GM12878 (cell line): ENCODE data around the gene FAM9C. TPM values are rescaled to one million over a fixed set of nuclear protein-coding genes. Genes with fewer than 3 reads are reported as not detected.

Source experiments
- ATAC-seq: fragments of 200-7000 bp; cut with Tn5 transposase; 3 replicates; pipeline ENCODE4 v1.9.1; 2020; ENCODE audit warnings: mild to moderate bottlenecking, moderate library complexity
- BruUV-seq: library from RNA; stranded (reverse); fragments of 400-500 nt; replicated peaks from 2 replicates; lab custom pipeline; 2021; lab: Mats Ljungman, UMichigan
- CTCF ChIA-PET: fragments of 300-600 bp; sonication (Branson Sonifier 250); formaldehyde crosslinking; extraction: SDS; loops from one replicate; lab custom pipeline; 2021; ENCODE audit warnings: inconsistent platforms; lab: Yijun Ruan, JAX
- POLR2A ChIA-PET: fragments of 350-600 bp; formaldehyde crosslinking; extraction: SDS; loops from one replicate; lab custom pipeline; 2021; ENCODE audit warnings: inconsistent platforms; lab: Charles Lee
- RAD21 ChIA-PET: fragments of 300-600 bp; sonication (Branson Sonifier 250); formaldehyde crosslinking; loops from one replicate; lab custom pipeline; 2023; ENCODE audit warnings: antibody characterized with exemption; ENCODE audit not compliant: unreplicated experiment; lab: Charles Lee
- SMC1A ChIA-PET: fragments of 300-600 bp; sonication (Branson Sonifier 250); formaldehyde crosslinking; loops from one replicate; lab custom pipeline; 2023; ENCODE audit not compliant: unreplicated experiment, uncharacterized antibody; lab: Charles Lee
- DNase-seq: peaks from one replicate; pipeline ENCODE4 v3.0.0-alpha.2; 2011; ENCODE audit warnings: low read depth, low spot score
- FAIRE-seq: peaks from 3 replicates; lab custom pipeline; 2011; peaks lifted over from hg19 to GRCh38; lab: Jason Lieb, UNC
- H2AFZ ChIP-seq: 2 replicates; pipeline ENCODE4 v1.6.0; 2011; ENCODE audit warnings: low read depth, low read length, control low read depth; ENCODE audit not compliant: control insufficient read depth
- H3K27ac ChIP-seq: 2 replicates; pipeline ENCODE4 v1.5.1; 2011; ENCODE audit warnings: control low read depth; ENCODE audit not compliant: control insufficient read depth, insufficient read depth
- H3K27me3 ChIP-seq, 2 experiments: replicated peaks in 1 of 2; 2 replicates each; pipeline versions ENCODE4 v1.6.0 to v1.6.1; 2011; ENCODE audit warnings: low read length in 1 of 2; ENCODE audit not compliant: control insufficient read depth in 2 of 2, insufficient read depth in 2 of 2
- H3K36me3 ChIP-seq, 2 experiments: 2 replicates each; pipeline ENCODE4 v1.5.1; 2011; ENCODE audit warnings: low read length in 1 of 2; ENCODE audit not compliant: control insufficient read depth in 2 of 2, insufficient read depth in 2 of 2
- H3K4me1 ChIP-seq: 2 replicates; pipeline ENCODE4 v1.6.1; 2011; ENCODE audit warnings: mild to moderate bottlenecking, low read length, moderate library complexity, mixed read lengths; ENCODE audit not compliant: control insufficient read depth, insufficient read depth
- H3K4me2 ChIP-seq: 2 replicates; pipeline ENCODE4 v1.6.0; 2011; ENCODE audit warnings: control low read depth; ENCODE audit not compliant: control insufficient read depth, insufficient read depth
- H3K4me3 ChIP-seq: fragments of 200-600 bp; sonication (generic); 2 replicates; pipeline ENCODE4 v1.5.1; 2016
- H3K79me2 ChIP-seq: 2 replicates; pipeline ENCODE4 v1.6.0; 2011; ENCODE audit warnings: low read length; ENCODE audit not compliant: control insufficient read depth, insufficient read depth
- H3K9ac ChIP-seq: 2 replicates; pipeline ENCODE4 v1.8.0; 2011; ENCODE audit warnings: low read length, control low read depth, mixed read lengths; ENCODE audit not compliant: control insufficient read depth, insufficient read depth
- H3K9me3 ChIP-seq: replicated peaks from 3 replicates; pipeline ENCODE4 v1.5.1; 2011; ENCODE audit warnings: mild to moderate bottlenecking, low read length; ENCODE audit not compliant: control insufficient read depth, insufficient read depth
- H4K20me1 ChIP-seq: 2 replicates; pipeline ENCODE4 v1.6.0; 2011; ENCODE audit not compliant: control insufficient read depth, insufficient read depth
- KLF5 ChIP-seq: fragments of 450-650 bp; IDR thresholded peaks from 2 replicates; pipeline ENCODE4 v1.6.1; 2014; ENCODE audit warnings: mild to moderate bottlenecking; ENCODE audit not compliant: partially characterized antibody
- NBN ChIP-seq: fragments of 450-650 bp; IDR thresholded peaks from 2 replicates; pipeline ENCODE4 v1.6.1; 2016
- NR2C2 ChIP-seq: IDR thresholded peaks from 2 replicates; pipeline ENCODE4 v1.6.1; 2011; ENCODE audit warnings: borderline replicate concordance, low read depth; ENCODE audit not compliant: control insufficient read depth, insufficient read length
- POU2F2 ChIP-seq: IDR thresholded peaks from 3 replicates; pipeline ENCODE4 v1.6.1; 2011; ENCODE audit warnings: low read depth, mild to moderate bottlenecking, low read length, borderline replicate concordance
- SPI1 ChIP-seq: IDR thresholded peaks from 2 replicates; pipeline ENCODE4 v1.6.1; 2011; ENCODE audit warnings: low read depth, mild to moderate bottlenecking, low read length, moderate library complexity, borderline replicate concordance; ENCODE audit not compliant: insufficient read depth
- TARDBP ChIP-seq: IDR thresholded peaks from 2 replicates; pipeline ENCODE4 v1.6.1; 2016; ENCODE audit warnings: borderline replicate concordance
- ZNF207 ChIP-seq: fragments of 450-650 bp; IDR thresholded peaks from 2 replicates; pipeline ENCODE4 v1.6.1; 2014; ENCODE audit warnings: antibody characterized with exemption, mild to moderate bottlenecking, borderline replicate concordance
- ZNF217 ChIP-seq: fragments of 450-650 bp; IDR thresholded peaks from 2 replicates; pipeline ENCODE4 v1.6.1; 2017; ENCODE audit warnings: antibody characterized with exemption, mild to moderate bottlenecking
- WGBS: methylation state at CpG from one replicate; pipeline ENCODE4 v1.1.6; 2016; ENCODE audit warnings: low lambda C conversion rate; ENCODE audit not compliant: insufficient replicate concordance, insufficient coverage; ENCODE audit errors: missing lambda C conversion rate; 5-methylcytosine and 5-hydroxymethylcytosine counted together
- in situ Hi-C: fragments of 300-500 bp; cut with MboI; formaldehyde crosslinking; loops from 9 replicates; pipeline ENCODE4 v1.14.3; 2018; ENCODE audit warnings: mixed read lengths
- intact Hi-C: fragments of 100-400 bp; cut with micrococcal nuclease; formaldehyde crosslinking; loops from one replicate; pipeline ENCODE4 v1.14.2; 2022; ENCODE audit not compliant: unreplicated experiment
- polyA plus RNA-seq, 11 experiments: library from polyadenylated mRNA; depleted of rRNA in 4 of 11; unstranded in 6 of 11; stranded (reverse) in 5 of 11; fragments of >200 nt; fragmentation: Nextera tagmentation in 4 of 11; fragmentation: Illumina TruSeq in 1 of 11; extraction: Ambion mirVana in 4 of 11; extraction: Trizol in 1 of 11; gene quantifications; 1 replicate in 1 of 11; 2 replicates in 10 of 11; pipeline versions ENCODE4 v1.2.1 to v1.2.3, GENCODE V29; 2011 to 2016; ENCODE audit warnings: inconsistent platforms in 2 of 11, missing spikeins in 2 of 11, low read depth in 1 of 11
- total RNA-seq, 4 experiments: library from RNA; depleted of rRNA in 3 of 4; stranded (reverse); fragments of >200 nt in 3 of 4; fragmentation: Illumina TruSeq in 1 of 4; extraction: Trizol in 1 of 4; gene quantifications; 2 replicates each; pipeline versions ENCODE4 v1.2.1 to v1.2.3, GENCODE V29; 2013 to 2021
- TF ChIP-seq, protein P1 (sequence below): IDR thresholded peaks from 2 replicates; pipeline ENCODE4 v1.6.1; 2012; ENCODE audit warnings: low read depth, low read length, improper control_type of control experiment
- TF ChIP-seq, protein P2 (sequence below): fragments of 450-650 bp; IDR thresholded peaks from 2 replicates; pipeline ENCODE4 v1.6.1; 2017; ENCODE audit warnings: borderline replicate concordance
- TF ChIP-seq, protein P3 (sequence below): fragments of 450-650 bp; IDR thresholded peaks from 2 replicates; pipeline ENCODE4 v1.6.1; 2017; ENCODE audit warnings: low read depth, mild to moderate bottlenecking, moderate library complexity
- TF ChIP-seq, protein P4 (sequence below): fragments of 450-650 bp; IDR thresholded peaks from 2 replicates; pipeline ENCODE4 v1.6.1; 2016; ENCODE audit warnings: mild to moderate bottlenecking, moderate library complexity, borderline replicate concordance

The FAM9C gene
- total and polyA plus RNA-seq, 10 of the 15 experiments (the other 5 are each of a cell fraction or from before 2014, with no cell fraction given) = 0.01 to 0.03 TPM; not detected in 8

DNA sequence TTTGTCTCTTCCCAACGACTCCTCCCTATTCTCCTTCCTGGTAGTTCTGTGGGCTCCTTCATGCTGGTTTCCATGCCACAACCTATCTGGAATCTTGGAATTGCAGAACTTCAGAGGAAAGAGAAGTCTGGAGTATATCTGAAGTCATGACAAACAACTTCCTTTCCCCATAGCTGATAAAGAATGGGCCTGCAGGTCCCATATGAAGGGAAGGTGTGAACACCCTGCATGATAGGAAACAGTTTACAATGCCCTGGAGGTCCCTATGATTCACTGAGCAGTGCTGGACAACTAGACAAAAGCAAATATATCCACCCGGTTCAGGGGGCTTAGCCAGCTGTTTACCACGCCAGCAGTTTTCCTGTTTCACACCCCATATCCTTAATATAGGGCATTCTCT, 19.4 kb downstream of the FAM9C start (continued):
- TF ChIP-seq NR2C2 (no peak), TARDBP (no peak), ZNF207 (no peak)
- TF ChIP-seq, protein P1, sequence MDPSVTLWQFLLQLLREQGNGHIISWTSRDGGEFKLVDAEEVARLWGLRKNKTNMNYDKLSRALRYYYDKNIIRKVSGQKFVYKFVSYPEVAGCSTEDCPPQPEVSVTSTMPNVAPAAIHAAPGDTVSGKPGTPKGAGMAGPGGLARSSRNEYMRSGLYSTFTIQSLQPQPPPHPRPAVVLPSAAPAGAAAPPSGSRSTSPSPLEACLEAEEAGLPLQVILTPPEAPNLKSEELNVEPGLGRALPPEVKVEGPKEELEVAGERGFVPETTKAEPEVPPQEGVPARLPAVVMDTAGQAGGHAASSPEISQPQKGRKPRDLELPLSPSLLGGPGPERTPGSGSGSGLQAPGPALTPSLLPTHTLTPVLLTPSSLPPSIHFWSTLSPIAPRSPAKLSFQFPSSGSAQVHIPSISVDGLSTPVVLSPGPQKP = no peak
- TF ChIP-seq, protein P2, sequence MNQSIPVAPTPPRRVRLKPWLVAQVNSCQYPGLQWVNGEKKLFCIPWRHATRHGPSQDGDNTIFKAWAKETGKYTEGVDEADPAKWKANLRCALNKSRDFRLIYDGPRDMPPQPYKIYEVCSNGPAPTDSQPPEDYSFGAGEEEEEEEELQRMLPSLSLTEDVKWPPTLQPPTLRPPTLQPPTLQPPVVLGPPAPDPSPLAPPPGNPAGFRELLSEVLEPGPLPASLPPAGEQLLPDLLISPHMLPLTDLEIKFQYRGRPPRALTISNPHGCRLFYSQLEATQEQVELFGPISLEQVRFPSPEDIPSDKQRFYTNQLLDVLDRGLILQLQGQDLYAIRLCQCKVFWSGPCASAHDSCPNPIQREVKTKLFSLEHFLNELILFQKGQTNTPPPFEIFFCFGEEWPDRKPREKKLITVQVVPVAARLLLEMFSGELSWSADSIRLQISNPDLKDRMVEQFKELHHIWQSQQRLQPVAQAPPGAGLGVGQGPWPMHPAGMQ = no peak

DNA sequence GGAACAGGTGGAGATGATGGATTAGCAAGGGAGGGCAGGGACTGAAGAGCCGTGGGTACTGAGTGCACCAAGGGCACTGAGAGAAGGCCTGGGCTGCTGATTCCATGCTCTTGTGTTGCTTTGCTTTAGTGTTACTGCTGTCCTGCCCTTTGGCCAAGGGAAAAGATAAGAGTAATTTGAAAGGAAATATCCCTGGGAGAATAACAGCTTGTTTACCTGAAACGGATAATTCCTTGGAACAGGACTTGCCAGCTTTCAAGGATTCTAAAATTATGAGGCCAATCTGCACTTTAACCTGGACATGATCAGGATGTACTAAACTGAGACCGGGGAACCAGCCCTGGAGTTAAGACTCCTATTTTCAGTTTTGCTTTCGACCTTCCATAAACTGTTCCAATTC, 20.4 kb downstream of the FAM9C start:
- Histone ChIP-seq H3K4me3 (no peak overlapping the region), H3K4me2 (peak overlapping the region; percentile 14; the same call in 1 of the 2 replicates), H3K36me3 (no peaks in the 10 kb centered on the region), H3K27ac (peak overlapping the region; percentile 33), H2AFZ (no peak overlapping the region), H3K4me1 (peaks cover 47% of the 10 kb centered on the region), H3K27me3 (no peaks in the 10 kb centered on the region), H3K9ac (0 out of 2 replicates have a peak overlapping the region, but pooled peaks have one; percentile 0), H3K9me3 (no peaks in the 10 kb centered on the region), H3K79me2 (no peaks in the 10 kb centered on the region), H4K20me1 (no peaks in the 10 kb centered on the region)
- 61% methylated on average over 4 of the region's 4 CpGs for WGBS
- FAIRE-seq (no peak), DNase-seq (no peak), ATAC-seq (no peak)
- intact Hi-C loops (loop anchor here (1.0 kb wide), 1 partner anchor 63 kb away; no protein-coding TSS in a partner anchor), in situ Hi-C loops (no loop called here)
- POLR2A ChIA-PET = interaction anchor here (0.6 to 3.0 kb wide), 11 partner anchors 9 to 75 kb away, joined by 3 to 25 read pairs (median 6); no protein-coding TSS in a partner anchor
- SMC1A ChIA-PET = interaction anchor here (1.1 to 13.9 kb wide), 11 partner anchors 13 to 73 kb away, joined by 4 to 189 read pairs (median 15); no protein-coding TSS in a partner anchor
- RAD21 ChIA-PET = interaction anchor here (1.3 to 9.9 kb wide), 10 partner anchors 10 to 77 kb away, joined by 3 to 81 read pairs (median 9); no protein-coding TSS in a partner anchor
- TSS peak; percentile 74 for BruUV-seq
- CTCF ChIA-PET = interaction anchor here (0.7 to 3.2 kb wide), 6 partner anchors 14 to 77 kb away, joined by 3 to 15 read pairs (median 3); no protein-coding TSS in a partner anchor
- TF ChIP-seq KLF5 (no peak), NBN (no peak), ZNF217 (no peak), POU2F2 (no peak), SPI1 (no peak)
- TF ChIP-seq, protein P3, sequence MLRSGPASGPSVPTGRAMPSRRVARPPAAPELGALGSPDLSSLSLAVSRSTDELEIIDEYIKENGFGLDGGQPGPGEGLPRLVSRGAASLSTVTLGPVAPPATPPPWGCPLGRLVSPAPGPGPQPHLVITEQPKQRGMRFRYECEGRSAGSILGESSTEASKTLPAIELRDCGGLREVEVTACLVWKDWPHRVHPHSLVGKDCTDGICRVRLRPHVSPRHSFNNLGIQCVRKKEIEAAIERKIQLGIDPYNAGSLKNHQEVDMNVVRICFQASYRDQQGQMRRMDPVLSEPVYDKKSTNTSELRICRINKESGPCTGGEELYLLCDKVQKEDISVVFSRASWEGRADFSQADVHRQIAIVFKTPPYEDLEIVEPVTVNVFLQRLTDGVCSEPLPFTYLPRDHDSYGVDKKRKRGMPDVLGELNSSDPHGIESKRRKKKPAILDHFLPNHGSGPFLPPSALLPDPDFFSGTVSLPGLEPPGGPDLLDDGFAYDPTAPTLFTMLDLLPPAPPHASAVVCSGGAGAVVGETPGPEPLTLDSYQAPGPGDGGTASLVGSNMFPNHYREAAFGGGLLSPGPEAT = no peak
- TF ChIP-seq, protein P4, sequence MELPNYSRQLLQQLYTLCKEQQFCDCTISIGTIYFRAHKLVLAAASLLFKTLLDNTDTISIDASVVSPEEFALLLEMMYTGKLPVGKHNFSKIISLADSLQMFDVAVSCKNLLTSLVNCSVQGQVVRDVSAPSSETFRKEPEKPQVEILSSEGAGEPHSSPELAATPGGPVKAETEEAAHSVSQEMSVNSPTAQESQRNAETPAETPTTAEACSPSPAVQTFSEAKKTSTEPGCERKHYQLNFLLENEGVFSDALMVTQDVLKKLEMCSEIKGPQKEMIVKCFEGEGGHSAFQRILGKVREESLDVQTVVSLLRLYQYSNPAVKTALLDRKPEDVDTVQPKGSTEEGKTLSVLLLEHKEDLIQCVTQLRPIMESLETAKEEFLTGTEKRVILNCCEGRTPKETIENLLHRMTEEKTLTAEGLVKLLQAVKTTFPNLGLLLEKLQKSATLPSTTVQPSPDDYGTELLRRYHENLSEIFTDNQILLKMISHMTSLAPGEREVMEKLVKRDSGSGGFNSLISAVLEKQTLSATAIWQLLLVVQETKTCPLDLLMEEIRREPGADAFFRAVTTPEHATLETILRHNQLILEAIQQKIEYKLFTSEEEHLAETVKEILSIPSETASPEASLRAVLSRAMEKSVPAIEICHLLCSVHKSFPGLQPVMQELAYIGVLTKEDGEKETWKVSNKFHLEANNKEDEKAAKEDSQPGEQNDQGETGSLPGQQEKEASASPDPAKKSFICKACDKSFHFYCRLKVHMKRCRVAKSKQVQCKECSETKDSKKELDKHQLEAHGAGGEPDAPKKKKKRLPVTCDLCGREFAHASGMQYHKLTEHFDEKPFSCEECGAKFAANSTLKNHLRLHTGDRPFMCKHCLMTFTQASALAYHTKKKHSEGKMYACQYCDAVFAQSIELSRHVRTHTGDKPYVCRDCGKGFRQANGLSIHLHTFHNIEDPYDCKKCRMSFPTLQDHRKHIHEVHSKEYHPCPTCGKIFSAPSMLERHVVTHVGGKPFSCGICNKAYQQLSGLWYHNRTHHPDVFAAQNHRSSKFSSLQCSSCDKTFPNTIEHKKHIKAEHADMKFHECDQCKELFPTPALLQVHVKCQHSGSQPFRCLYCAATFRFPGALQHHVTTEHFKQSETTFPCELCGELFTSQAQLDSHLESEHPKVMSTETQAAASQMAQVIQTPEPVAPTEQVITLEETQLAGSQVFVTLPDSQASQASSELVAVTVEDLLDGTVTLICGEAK = no peak
